Activated CD4-positive, alpha-beta T cell treated with anti-CD3 and anti-CD28 coated beads for 36 hours (primary cell): ENCODE data around the gene AGGF1. TPM values are rescaled to one million over a fixed set of nuclear protein-coding genes. Genes with fewer than 3 reads are reported as not detected.
"Not testable (repeated sequence)": the region's sequence is repeated elsewhere in the genome, so short reads cannot be mapped to it uniquely, and the experiment has no call there.

Experiments
- ATAC-seq: fragments of 200-7000 bp; cut with Tn5 transposase; one replicate; pipeline ENCODE4 v1.10.0; 2021; ENCODE audit warnings: mild to moderate bottlenecking, moderate library complexity
- CTCF ChIA-PET: fragments of 350-600 bp; sonication (Branson Sonifier 250); formaldehyde crosslinking; loops from one replicate; lab custom pipeline; 2021; ENCODE audit warnings: antibody characterized with exemption; lab: Charles Lee
- POLR2A ChIA-PET: fragments of 350-600 bp; sonication (Branson Sonifier 250); formaldehyde crosslinking; loops from one replicate; lab custom pipeline; 2021; ENCODE audit warnings: antibody characterized with exemption, inconsistent platforms; lab: Charles Lee
- DNase-seq: peaks from one replicate; pipeline ENCODE4 v3.0.0-alpha.2; 2020
- H3K27ac Mint-ChIP-seq: one replicate; pipeline ENCODE4 v1.8.0; 2021; ENCODE audit warnings: mixed read lengths
- H3K27me3 Mint-ChIP-seq: one replicate; pipeline ENCODE4 v1.8.0; 2021; ENCODE audit warnings: mixed read lengths
- H3K36me3 Mint-ChIP-seq: one replicate; pipeline ENCODE4 v1.8.0; 2021; ENCODE audit warnings: low read depth, mixed read lengths
- H3K4me1 Mint-ChIP-seq: one replicate; pipeline ENCODE4 v1.8.0; 2021; ENCODE audit warnings: mixed read lengths
- H3K4me3 Mint-ChIP-seq: one replicate; pipeline ENCODE4 v1.8.0; 2021; ENCODE audit warnings: mild to moderate bottlenecking, moderate library complexity, mixed read lengths
- H3K9me3 Mint-ChIP-seq: one replicate; pipeline ENCODE4 v1.8.0; 2021; ENCODE audit warnings: low read depth, mixed read lengths
- intact Hi-C, 2 experiments: fragments of 100-400 bp; cut with DNase I in 1 of 2; cut with micrococcal nuclease in 1 of 2; formaldehyde crosslinking; loops; one replicate each; pipeline versions ENCODE4 v1.14.2 to v1.15.1; 2022 to 2024; cut with DNase I, micrococcal nuclease
- total RNA-seq, 2 experiments: library from RNA; stranded (reverse); gene quantifications; one replicate each; pipeline ENCODE4 v1.2.3, GENCODE V29; 2021

Gene AGGF1, protein sequence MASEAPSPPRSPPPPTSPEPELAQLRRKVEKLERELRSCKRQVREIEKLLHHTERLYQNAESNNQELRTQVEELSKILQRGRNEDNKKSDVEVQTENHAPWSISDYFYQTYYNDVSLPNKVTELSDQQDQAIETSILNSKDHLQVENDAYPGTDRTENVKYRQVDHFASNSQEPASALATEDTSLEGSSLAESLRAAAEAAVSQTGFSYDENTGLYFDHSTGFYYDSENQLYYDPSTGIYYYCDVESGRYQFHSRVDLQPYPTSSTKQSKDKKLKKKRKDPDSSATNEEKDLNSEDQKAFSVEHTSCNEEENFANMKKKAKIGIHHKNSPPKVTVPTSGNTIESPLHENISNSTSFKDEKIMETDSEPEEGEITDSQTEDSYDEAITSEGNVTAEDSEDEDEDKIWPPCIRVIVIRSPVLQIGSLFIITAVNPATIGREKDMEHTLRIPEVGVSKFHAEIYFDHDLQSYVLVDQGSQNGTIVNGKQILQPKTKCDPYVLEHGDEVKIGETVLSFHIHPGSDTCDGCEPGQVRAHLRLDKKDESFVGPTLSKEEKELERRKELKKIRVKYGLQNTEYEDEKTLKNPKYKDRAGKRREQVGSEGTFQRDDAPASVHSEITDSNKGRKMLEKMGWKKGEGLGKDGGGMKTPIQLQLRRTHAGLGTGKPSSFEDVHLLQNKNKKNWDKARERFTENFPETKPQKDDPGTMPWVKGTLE
- 10 to 100 TPM; 25.5 to 33.2 TPM for total RNA-seq

DNA sequence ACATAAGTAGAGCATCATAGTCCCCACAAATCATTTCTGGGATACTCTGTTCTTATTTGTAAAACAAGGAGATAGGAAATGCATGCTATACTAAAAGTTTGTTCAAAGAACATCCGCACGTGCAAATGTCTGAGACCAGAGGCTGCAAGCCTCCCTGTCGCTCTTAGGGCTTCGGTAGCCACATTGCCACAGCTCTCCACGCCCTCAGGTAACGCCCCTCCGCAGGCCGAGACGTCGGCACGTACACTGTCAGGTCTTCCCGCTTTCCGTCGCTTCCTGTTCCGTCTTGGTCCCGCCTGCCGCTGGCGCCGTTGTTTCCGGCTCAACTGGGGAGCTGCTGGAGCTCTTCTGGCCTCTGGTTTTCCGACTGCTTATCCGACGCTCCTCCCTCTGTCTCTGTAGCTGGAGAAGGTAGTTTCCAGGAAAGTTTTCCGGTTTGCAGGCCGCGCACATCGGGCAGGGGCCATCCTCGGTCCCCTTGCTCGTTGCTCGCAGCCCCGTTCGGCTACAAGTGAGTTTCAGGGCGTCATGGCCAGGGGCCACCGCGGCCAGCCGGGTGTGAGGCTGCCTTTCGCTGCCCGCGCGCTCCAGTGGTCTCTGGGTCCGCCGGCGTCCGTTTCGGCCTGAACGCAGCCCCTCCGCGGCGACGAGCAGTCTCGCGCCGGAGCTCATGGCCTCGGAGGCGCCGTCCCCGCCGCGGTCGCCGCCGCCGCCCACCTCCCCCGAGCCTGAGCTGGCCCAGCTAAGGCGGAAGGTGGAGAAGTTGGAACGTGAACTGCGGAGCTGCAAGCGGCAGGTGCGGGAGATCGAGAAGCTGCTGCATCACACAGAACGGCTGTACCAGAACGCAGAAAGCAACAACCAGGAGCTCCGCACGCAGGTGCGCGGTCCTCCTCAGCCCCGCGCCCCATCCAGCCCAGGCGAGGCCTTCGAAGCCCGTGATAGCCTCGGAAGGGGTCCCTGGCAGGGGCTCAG lies at the start of gene AGGF1:
Gene AGGF1 (plus strand): TSS at position 308 of the 975 bp plus-strand sequence. CDS start 363 bp downstream, at position 671.
- DNase-seq (peak; percentile 96), ATAC-seq (peak; percentile 98)
- peaks cover 13% of the 10 kb centered on the region for H3K9me3 Mint-ChIP-seq
- H3K27me3 Mint-ChIP-seq: no peaks in the 10 kb centered on the region
- peaks cover 33% of the 10 kb centered on the region for H3K36me3 Mint-ChIP-seq
- peak within 1 kb of the TSS; percentile 87 for H3K4me3 Mint-ChIP-seq
- peak within 1 kb of the TSS; percentile 94 for H3K27ac Mint-ChIP-seq
- peaks cover 30% of the 10 kb centered on the region for H3K4me1 Mint-ChIP-seq
- ChIA-PET POLR2A (interaction anchor here (0.7 to 0.9 kb wide), 2 partner anchors 37 to 483 kb away, joined by 3 to 4 read pairs; no protein-coding TSS in a partner anchor), CTCF (interaction anchor here (0.8 to 2.7 kb wide), 5 partner anchors 16 to 163 kb away, joined by 3 to 16 read pairs (median 5); partner anchors contain the start of gene ZBED3)
- intact Hi-C loops: loop anchor here (1.0 to 5.0 kb wide), 9 partner anchors 47 to 1954 kb away; partner anchors contain the start of genes ZBED3 (in 2 of the 2), IQGAP2 (in 1 of the 2), POC5 (in 1 of the 2) and TBCA (in 1 of the 2)

DNA sequence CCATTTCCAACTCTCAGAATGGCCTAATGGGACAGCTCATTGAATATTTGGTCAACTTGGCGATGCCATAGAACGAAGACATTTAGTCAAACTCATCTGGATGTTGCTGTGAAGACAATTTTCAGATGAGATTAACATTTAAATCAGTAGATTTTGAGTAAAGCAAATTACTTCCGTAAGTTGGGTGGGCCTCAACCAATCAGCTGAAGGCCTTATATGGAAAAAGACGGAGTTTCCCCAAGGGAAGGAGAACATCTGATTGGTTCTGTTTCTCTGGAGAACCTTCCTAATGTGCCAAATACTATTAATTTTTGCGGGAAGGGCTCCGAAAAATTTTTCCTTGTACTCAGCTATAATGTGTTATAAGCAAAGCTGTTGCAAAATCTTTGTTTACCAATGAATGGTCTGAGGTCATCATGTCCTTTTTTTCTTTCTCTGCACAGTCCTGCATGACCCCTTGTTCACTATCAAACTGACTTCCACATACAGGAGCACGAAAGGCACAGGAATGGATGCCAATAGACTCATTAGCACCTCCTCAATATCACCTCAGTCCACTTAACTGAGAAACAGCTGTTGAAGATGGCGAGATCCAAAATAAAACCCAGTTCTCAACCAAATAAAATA lies 49.6 kb upstream of the AGGF1 start:
- no peaks in the 10 kb centered on the region for H3K4me1 Mint-ChIP-seq
- no peaks in the 10 kb centered on the region for H3K36me3 Mint-ChIP-seq

DNA sequence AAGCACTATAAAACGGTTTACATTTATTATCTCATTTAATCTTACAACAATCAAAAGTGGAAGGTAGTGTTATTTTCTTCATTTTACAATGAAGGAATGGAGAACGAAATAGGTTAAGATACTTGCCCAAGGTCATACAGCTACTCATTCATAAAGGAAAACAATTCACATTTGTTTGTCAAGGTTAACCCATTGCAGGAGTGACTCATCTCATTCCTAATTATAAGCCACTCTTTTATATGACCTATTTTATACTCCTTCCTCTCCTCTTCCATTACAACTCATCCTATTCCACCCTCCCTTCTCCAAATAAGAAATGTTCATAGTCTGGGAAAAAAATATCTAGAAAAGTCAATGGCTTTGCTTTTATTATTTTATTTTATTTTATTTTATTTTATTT lies 47.8 kb upstream of the AGGF1 start:
- no peaks in the 10 kb centered on the region for H3K4me1 Mint-ChIP-seq
- POLR2A ChIA-PET: no interaction called here
- intact Hi-C loops: no loop called here
- H3K27me3 Mint-ChIP-seq: no peaks in the 10 kb centered on the region
- H3K36me3 Mint-ChIP-seq: no peaks in the 10 kb centered on the region
- H3K4me3 Mint-ChIP-seq: no peak overlapping the region
- no peak overlapping the region for H3K27ac Mint-ChIP-seq
- no peak for DNase-seq
- CTCF ChIA-PET: no interaction called here
- ATAC-seq: no peak
- no peaks in the 10 kb centered on the region for H3K9me3 Mint-ChIP-seq

More for the DNA sequence above, 49.6 kb upstream of the AGGF1 start:
- H3K9me3 Mint-ChIP-seq: no peaks in the 10 kb centered on the region
- no peak overlapping the region for H3K4me3 Mint-ChIP-seq
- no peak for ATAC-seq
- ChIA-PET POLR2A (interaction anchor here (0.6 kb wide), 1 partner anchor 9 kb away, joined by 6 read pairs; no protein-coding TSS in a partner anchor), CTCF (no interaction called here)
- intact Hi-C loops: no loop called here
- DNase-seq: no peak
- no peak overlapping the region for H3K27ac Mint-ChIP-seq
- peaks cover 2% of the 10 kb centered on the region for H3K27me3 Mint-ChIP-seq

DNA sequence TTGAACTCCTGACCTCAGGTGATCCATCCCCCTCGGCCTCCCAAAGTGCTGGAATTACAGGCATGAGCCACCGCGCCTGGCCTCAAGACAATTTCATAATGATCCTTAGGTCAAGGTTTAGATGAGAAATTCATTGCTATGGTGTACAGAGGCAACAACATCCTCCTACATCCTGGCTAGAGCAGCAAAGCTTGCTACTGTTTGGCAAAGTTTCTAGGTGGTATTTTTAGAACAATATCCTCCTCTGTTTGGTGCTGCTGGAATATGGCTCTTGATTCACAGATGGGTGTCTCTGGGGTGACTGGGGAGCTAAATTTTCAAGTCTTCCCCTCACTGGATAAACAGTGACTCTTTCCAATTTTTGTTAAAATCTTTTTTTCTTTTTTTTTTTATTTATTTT lies 46.7 kb upstream of the AGGF1 start:
- no peaks in the 10 kb centered on the region for H3K9me3 Mint-ChIP-seq
- DNase-seq: no peak
- H3K36me3 Mint-ChIP-seq: no peaks in the 10 kb centered on the region
- H3K27me3 Mint-ChIP-seq: no peaks in the 10 kb centered on the region
- ATAC-seq: no peak
- no peaks in the 10 kb centered on the region for H3K4me1 Mint-ChIP-seq
- CTCF ChIA-PET: interaction anchor here (0.7 kb wide), 1 partner anchor 31 kb away, joined by 3 read pairs; the partner anchor contains the start of gene CRHBP
- intact Hi-C loops: no loop called here
- no peak overlapping the region for H3K4me3 Mint-ChIP-seq
- POLR2A ChIA-PET: no interaction called here
- no peak overlapping the region for H3K27ac Mint-ChIP-seq

DNA sequence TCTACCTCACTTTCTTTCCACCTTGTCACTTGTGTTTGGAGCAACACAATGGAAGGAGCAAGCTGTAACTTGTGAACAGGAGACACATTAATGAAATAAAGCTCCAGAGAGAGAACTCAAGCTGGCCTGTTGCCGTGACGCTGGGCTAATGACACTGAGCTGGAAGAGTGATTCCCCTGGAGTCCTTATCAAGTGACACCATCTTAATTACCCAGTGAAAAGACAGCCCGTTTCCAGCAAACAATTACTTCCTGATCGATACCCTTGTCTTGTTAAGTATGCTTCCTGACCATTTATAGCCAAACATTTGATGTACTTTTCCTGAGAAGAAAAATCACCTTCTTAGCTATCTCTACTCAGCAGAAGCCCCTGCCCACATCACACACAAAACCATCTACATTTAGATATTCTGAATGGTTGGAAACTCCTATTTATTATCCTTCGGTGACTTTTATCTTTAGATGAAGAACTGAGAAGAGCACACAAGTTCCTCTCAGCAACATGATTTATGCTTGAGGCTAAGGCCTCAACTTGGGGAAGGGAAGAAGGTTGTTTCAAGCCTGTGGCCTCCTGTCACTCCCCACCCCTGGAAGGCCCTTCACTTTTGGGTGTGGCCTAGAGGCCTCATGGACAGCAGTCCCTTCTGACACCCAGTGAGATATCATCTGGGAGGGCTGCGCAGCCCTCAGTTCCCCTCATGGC lies 43.2 kb upstream of the AGGF1 start:
- H3K27me3 Mint-ChIP-seq: no peaks in the 10 kb centered on the region
- ChIA-PET POLR2A (interaction anchor here (0.7 kb wide), 1 partner anchor 15 kb away, joined by 3 read pairs; no protein-coding TSS in a partner anchor), CTCF (interaction anchor here (0.8 to 1.5 kb wide), 2 partner anchors 38 to 80 kb away, joined by 3 read pairs; no protein-coding TSS in a partner anchor)
- DNase-seq (no peak), ATAC-seq (no peak)
- no peaks in the 10 kb centered on the region for H3K4me1 Mint-ChIP-seq
- H3K27ac Mint-ChIP-seq: no peak overlapping the region
- intact Hi-C loops: no loop called here
- H3K36me3 Mint-ChIP-seq: no peaks in the 10 kb centered on the region
- no peaks in the 10 kb centered on the region for H3K9me3 Mint-ChIP-seq
- H3K4me3 Mint-ChIP-seq: no peak overlapping the region

DNA sequence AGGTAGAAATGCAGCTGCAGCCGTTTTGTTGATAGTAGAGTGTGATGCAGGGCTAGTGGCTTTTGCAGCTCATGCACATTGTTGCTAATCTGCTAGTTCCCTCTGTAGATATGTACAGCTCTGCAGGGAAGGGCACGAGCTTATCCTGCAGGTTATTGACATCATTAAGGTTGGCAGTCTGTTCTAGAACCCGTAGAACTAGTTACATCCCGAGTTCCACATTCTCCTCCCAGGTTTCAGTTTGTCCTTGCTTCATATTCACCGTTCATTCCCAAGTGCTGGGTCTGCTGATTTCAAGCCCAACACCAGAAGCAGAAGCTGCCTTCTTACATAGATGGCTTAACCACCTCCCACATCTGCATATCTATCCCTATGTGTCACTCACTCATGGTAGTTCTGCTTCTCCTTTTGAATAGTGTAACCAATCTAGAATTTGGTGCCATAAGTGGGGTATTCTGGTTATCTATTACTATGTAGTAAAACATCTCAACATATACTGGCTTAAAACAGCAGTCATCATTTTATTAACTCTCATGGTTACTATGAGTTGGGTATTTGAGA lies 39.2 kb upstream of the AGGF1 start:
- Mint-ChIP-seq H3K4me3 (no peak overlapping the region), H3K9me3 (no peaks in the 10 kb centered on the region), H3K36me3 (no peaks in the 10 kb centered on the region), H3K4me1 (no peaks in the 10 kb centered on the region), H3K27me3 (peaks cover 2% of the 10 kb centered on the region), H3K27ac (no peak overlapping the region)
- DNase-seq: no peak
- ChIA-PET POLR2A (interaction anchor here (0.8 kb wide), 1 partner anchor 107 kb away, joined by 3 read pairs; no protein-coding TSS in a partner anchor), CTCF (no interaction called here)
- intact Hi-C loops: no loop called here
- no peak for ATAC-seq

DNA sequence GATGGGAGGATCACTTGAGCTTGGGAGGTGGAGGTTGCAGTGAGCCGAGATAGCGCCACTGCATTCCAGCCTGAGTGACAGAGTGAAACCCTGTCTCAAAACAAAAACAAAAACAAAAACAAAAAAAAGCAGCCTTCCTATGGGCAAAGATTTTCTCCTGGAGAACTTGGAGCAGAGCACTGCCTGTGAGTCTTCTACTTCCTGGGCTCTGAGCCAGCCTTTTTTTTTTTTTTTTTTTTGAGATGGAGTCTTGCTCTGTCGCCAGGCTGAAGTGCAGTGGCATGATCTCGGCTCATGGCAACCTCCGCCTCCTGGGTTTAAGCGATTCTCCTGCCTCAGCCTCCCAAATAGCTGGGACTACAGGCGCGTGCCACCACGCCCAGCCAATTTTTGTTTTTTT lies 36.8 kb upstream of the AGGF1 start:
- ATAC-seq, POLR2A ChIA-PET, H3K4me3 Mint-ChIP-seq, H3K27me3 Mint-ChIP-seq, H3K36me3 Mint-ChIP-seq, H3K9me3 Mint-ChIP-seq, DNase-seq, H3K27ac Mint-ChIP-seq, H3K4me1 Mint-ChIP-seq, intact Hi-C loops: not testable (repeated sequence)
- CTCF ChIA-PET: interaction anchor here (0.7 kb wide), 1 partner anchor 87 kb away, joined by 3 read pairs; no protein-coding TSS in a partner anchor

DNA sequence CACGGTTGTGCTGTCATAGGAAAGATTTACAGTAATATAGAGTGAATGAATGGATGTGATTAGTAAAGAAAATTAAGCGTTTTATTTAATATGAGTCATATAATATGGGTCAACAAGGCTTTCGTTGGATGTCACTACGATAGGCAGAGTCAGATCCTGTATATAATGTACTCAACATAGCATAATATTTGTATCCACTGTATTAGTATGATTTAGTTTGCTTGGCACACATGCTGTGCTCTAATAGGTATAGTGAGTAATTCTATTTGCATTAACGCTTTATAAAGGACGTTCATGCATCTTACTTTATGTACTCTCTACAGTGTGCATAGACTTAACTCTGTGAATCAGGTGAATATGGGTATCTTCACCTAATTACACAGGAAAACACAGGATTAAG lies 35.9 kb upstream of the AGGF1 start:
- intact Hi-C loops: no loop called here
- H3K4me3 Mint-ChIP-seq: no peak overlapping the region
- ChIA-PET POLR2A (no interaction called here), CTCF (no interaction called here)
- no peak for DNase-seq
- H3K27ac Mint-ChIP-seq: no peak overlapping the region
- H3K36me3 Mint-ChIP-seq: no peaks in the 10 kb centered on the region
- no peak for ATAC-seq
- H3K27me3 Mint-ChIP-seq: peaks cover 6% of the 10 kb centered on the region
- no peaks in the 10 kb centered on the region for H3K4me1 Mint-ChIP-seq
- H3K9me3 Mint-ChIP-seq: no peaks in the 10 kb centered on the region

DNA sequence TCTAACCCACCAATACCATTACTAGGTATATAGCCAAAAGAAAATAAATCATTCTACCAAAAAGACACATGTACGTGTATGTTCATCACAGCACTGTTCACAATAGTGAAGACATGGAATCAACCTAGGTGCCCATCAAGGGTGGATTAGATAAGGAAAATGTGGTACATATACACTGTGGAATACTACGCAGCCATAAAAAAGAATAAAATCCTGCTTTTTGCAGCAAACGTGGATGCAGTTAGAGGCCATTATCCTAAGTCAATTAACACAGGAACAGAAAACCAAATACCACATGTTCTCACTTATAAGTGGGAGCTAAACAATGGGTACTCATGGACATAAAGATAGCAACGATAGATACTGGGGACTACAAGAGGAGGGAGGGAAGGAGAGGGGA lies 32.0 kb upstream of the AGGF1 start:
- POLR2A ChIA-PET, ATAC-seq, CTCF ChIA-PET: not testable (repeated sequence)

DNA sequence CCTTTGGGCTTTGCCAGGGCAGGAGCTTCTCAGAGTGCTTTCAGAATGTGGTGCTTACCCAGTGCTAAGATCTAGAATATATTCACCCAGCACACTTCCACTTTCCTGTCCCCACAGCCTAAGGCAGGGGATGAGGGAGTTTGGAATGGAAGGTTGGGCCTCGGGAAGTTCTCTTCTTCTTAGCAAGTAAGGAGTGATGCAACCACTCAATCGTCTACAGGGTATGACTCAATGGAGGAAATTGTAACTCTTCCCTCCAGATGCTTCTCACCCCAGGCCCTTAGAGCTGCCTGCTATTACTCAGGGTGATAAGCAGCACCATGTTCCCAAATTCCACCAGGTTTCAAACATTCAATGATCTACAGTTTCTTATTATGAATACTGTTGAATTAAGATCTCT lies 30.8 kb upstream of the AGGF1 start:
- Mint-ChIP-seq H3K36me3 (no peaks in the 10 kb centered on the region), H3K27ac (no peak overlapping the region), H3K4me3 (no peak overlapping the region), H3K4me1 (no peaks in the 10 kb centered on the region), H3K9me3 (no peaks in the 10 kb centered on the region), H3K27me3 (peaks cover 12% of the 10 kb centered on the region)
- intact Hi-C loops: no loop called here
- ATAC-seq (no peak), DNase-seq (no peak)
- ChIA-PET POLR2A (no interaction called here), CTCF (no interaction called here)

More for the DNA sequence above, 32.0 kb upstream of the AGGF1 start:
- peaks cover 11% of the 10 kb centered on the region for H3K27me3 Mint-ChIP-seq
- intact Hi-C loops, H3K9me3 Mint-ChIP-seq, H3K4me1 Mint-ChIP-seq, H3K4me3 Mint-ChIP-seq, H3K27ac Mint-ChIP-seq, H3K36me3 Mint-ChIP-seq, DNase-seq: not testable (repeated sequence)
